ENCODE data around the gene RNPS1. TPM values are rescaled to one million over a fixed set of nuclear protein-coding genes. Genes with fewer than 3 reads are reported as not detected.
"Not testable (repeated sequence)": the region's sequence is repeated elsewhere in the genome, so short reads cannot be mapped to it uniquely, and the experiment has no call there.

RNPS1 gene
- polyA plus RNA-seq, 1 donor: 160 TPM

DNA sequence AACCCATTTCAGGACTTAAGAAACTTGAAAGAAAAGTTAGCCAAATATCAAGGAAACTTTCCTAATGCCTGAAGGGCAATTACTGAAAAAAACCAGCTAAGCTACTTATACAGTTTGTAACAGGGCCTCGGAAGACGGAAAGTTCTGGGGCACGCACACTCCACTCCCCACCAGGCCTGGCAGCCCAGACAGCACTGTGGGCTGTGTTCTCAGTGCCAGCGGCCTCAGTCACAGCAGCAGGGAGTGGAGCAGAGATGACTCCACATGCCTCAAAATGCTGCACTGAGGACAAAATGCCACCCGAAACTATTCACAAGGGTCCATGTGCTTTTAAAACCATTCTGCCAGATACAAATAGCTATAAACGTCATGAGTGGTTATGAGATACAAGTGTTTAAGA lies 10.2 kb downstream of the RNPS1 start:
- no peak for DNase-seq (ENCODE audit: low read depth)

DNA sequence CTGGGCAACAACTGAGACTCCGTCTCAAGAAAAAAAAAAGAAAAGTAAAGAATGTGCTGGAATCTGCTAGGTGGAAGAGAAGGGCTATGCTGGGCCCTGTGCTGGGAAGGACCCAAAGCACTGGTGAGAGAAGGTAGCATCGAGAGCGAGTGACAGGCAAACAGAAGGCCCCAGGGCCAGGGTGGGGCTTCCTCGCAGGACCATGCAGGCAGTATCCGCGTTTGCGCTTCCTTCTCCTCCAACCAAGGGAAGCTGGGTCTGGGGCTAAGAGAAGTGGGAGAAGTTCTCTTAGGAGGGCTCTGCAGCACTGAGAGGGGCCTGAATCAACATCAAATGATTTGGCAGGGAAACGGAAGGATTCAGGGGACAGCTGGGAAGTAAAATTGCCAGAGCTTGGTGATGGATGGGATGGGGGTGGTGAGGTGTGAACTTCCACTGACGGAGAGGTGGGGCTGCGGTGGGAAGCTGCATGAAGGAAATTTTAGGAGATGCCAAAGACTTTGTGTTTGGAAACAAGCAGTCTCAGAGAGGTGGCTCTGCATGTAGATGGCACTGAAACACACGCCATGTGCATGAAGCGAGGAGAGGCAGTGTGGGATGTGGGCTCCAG lies 11.3 kb downstream of the RNPS1 start:
- no peak for DNase-seq (ENCODE audit: low read depth)

DNA sequence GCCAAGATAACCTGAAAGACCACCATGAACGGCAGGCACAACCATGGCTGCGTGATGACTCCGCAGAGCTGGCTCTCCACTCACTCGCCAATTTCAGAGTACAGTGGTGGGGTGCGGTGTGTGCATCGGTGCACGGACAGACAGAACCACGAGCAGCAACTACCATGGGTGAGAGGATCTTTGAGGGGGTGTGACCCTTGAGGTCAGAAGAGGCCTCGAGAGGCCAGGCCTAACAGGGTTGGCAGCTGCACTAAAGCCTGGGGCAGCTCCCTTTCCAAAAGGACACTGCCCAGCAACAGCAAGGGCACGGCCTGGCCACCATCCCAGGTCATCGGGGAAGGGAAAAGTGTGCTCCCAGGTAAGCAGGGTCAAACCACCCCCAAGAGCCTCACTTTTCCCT lies 14.6 kb downstream of the RNPS1 start:
- no peak for DNase-seq (ENCODE audit: low read depth)

DNA sequence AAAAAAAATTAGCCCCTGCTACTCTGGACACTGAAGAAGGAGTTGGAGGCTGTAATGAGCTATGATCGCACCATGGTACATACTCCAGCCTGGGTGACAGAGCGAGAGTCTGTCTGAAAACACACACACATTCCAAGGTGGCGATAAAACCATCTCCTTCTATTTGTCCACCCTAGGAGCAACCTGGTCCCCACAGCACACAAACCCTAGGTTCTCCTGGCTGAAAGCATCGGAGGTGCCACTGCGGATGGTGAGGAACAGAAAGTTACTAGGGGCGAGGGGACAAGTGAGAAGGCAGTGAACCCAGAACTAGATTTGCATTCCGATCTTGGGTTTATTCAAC lies 15.1 kb downstream of the RNPS1 start:
- no peak for DNase-seq (ENCODE audit: low read depth)

DNA sequence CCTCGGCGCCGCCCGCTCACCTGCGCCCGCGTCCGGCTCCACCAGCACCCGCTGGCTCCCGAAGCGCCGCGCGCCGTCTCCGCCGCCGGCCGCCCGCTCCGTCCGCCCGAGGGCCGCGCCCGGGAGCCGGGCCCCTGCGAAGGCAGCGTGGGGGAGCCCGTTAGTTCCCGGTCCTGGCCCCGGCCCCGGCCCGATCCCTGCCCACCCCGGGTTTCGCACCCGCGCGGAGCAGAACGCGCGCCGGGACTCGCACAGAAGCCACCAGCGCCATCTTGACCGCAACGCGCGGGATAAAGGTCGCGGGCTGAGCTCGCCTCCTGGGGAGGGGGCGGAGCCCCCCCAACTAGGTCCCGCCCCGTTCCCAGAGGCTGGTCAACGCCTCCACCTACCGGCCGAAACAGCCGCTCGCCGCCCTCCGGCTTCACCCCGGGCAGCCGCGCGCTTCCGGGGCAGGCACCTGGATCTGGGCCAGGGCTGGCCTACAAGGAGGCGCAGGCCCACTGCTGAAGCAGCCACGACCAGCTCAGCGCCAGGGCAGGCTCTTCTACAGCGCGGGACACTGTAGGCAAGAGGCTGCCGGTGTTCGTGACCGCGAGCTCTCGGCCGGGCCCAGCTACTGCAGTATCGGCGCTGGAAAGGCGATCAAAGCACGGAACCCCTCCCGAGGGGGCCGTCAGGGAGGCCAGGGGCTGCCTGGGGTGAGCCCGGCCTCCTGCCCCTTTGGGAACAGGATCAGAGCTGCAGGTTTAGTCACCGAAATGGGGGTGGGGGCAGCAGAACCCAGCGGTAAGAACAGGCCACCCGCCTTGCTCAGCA lies 16.4 kb downstream of the RNPS1 start, which contains the start of gene ECI1:
TSS of gene ECI1 (minus strand) at position 292 of the 816 bp plus-strand sequence. CDS start at position 271, 21 bp downstream.
- DNase-seq (ENCODE audit: low read depth): peak; percentile 73

DNA sequence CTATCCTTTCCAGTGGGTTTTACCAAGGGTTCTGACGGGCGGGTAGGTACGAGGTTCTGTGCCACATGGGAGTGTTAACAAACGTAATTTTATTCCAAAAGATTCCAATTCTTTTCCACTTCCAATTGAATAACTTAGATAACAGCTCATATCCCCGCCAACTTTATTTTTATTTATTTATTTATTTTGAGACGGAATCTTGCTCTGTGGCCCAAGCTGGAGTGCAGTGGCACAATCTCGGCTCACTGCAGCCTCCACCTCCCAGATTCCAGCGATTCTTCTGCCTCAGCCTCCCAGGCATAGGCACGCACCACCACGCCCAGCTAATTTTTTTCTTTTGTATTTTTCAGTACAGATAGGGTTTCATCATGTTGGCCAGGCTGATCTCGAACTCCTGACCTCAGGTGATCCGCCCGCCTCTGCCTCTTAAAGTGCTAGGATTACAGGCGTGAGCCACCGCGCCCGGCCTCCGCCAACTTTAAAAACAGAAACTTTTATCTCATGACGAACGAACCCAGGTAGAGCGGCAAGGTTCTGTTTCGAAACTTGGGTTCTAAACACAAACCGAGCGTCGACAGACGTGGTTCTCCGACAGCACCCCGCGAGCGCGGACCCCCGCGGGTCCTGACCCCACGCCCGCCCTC lies 17.2 kb downstream of the RNPS1 start:
- DNase-seq (ENCODE audit: low read depth): no peak

DNA sequence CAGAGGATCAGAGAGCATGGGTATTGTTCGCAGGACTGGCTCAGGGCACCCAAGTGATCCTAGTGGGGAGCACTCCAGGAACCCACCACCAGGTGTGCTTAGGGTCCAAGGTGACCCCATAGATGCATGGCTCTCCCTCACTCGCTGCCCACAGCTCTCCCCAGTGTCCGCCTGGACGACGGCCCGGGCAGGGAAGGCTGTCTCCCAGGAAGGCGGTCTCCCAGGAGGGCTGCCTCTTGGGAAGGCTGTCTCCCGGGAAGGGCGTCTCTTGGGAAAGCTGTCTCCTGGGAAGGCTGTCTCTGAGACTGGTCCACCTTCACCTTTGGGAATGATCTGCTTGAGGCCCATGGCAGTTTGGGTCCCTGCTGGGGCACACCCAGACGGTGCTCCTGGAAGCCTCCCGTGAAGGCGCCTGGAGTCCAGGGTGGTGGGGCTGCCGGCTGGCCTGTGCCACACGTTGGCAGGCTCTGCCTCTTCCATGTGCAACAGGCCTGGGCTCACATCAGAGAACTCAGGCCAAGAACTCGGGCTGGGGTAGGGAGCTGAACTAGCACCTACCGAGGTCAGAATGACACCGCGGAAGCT lies 21.5 kb downstream of the RNPS1 start:
- DNase-seq (ENCODE audit: low read depth): no peak

DNA sequence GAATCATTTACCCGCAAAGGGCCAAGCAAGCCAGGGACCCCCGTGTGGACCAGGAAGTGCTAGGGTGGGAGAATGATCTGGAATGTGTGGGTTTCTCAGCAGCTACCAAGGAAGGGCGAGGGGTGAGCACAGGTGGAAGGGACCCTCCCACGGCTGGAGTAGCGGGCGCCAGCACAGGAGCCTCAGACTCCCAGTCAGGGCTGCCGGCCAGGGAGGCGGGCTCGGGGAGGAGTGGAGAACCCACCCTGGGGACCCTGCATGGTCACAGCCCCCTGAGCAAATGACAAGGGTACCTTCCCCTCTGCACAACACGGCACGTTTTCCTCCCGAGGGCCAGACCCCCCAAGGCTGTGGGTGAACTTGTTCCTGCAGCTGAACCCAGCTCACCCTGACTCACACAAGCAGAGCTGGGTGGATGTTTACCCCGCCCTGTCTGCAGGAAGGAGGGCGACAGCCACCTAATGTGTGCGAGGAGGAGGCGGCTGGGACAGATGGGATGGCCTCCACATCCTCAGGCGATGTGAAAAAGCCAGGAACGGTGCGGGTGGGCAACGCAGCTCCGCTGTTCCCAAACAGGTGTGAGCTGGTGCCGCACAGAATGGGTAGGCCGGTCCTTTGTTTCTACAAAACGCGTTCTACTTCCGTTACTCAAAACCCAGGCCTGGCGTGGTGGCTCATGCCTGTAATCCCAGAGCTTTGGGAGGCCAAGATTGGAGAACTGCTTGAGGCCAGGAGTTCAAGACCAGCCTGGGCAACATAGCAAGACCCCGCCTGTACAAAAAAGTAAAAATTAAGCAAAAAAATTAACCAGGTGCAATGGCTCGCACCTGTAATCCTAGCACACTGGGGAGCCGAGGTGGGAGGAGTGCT lies 22.8 kb downstream of the RNPS1 start:
- DNase-seq (ENCODE audit: low read depth): no peak

DNA sequence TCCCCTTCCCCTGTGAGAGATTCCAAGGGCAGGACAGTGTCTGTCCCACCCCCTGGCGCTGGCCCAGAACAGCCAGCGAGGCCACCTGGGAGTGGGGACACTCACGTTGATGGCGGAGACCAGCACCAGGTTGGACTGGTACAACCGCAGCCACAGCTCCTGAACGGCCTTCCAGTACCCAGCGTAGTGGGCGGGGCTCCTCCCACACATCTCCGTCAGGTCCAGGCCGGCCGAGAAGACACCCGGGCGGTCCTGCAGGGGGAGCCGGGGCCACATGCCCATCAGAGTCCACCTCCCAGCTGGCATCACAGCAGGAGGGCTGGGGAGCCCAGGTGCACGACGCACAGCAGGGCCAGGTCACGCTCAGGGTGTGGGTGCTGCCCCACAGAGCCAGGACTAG lies 23.6 kb downstream of the RNPS1 start:
- no peak for DNase-seq (ENCODE audit: low read depth)

DNA sequence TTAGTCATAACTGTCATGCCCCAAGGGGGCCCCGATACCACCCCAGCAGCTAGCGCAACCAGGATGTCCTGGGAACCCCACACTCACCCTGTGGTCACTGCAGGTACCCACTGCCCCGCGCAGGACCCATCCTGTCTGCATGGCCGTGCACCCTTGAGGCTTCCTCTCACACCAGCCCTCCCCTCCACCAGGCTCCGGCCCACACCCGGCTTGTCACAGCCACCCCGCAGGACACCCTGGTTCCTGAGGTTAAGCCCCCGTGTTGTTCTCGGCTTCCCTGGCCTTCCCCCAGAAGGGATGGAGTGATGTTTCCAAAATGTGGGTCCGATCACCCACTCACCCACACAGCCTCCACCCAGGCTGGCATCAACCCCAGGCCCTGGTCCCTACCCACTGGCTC lies 24.1 kb downstream of the RNPS1 start:
- no peak for DNase-seq (ENCODE audit: low read depth)

DNA sequence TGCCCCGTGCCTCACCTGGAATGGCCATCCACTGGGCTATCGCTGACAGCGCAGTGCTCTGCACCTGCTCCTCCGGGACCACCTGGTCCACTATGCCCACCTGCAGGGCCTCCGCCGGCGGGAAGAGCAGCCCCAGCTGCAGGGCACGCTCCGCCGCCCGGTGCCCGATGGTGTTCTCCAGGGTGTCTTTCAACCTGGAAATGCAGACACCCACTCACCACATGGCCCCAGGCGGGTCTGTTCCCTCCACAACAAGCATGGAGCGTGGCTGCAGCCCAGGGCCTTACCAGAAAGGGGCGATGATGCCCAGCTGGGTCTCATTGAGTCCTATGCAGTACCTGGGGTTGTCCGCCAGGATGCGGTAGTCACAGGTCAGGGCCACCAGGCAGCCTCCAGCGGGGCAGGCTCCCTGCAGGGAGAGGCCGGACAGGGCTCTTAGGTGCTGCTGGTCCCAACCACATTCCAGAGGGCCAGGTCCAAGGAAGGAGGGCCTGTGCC lies 24.8 kb downstream of the RNPS1 start:
- no peak for DNase-seq (ENCODE audit: low read depth)

DNA sequence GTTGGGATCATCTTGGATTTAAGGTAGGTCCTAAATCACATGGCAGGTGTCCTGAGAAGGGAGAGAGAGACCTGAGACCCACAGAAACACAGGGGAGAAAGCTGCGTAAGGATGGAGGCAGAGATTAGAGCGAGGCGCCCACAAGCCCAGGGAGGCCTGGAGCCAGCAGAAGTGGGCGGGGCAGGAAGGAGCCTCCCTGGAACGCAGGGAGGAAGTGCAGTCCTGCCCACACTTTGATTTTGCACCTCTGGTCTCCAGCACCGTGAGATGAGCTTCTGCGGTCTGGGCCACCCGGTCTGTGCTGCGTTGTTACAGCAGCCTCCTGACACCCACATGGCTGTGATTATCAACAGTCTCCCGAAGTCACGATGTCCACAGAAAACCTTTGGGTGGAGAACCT lies 25.3 kb downstream of the RNPS1 start:
- no peak for DNase-seq (ENCODE audit: low read depth)

DNA sequence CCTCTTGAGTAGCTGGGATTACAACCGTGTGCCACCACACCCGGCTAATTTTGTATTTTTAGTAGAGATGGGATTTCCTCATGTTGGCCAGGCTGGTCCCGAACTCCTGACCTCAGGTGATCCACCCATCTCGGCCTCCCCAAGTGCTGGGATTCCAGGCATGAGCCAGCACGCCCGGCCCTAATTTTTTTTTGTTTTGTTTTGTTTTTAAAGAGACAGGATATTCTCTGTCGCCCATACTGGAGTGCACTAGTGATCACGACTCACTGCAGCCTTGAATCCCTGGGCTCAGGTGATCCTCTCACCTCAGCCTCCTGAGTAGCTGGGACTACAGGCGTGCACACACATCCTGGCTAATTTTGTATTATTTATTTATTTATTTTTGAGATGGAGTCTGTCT lies 27.6 kb downstream of the RNPS1 start:
- DNase-seq (ENCODE audit: low read depth): not testable (repeated sequence)

DNA sequence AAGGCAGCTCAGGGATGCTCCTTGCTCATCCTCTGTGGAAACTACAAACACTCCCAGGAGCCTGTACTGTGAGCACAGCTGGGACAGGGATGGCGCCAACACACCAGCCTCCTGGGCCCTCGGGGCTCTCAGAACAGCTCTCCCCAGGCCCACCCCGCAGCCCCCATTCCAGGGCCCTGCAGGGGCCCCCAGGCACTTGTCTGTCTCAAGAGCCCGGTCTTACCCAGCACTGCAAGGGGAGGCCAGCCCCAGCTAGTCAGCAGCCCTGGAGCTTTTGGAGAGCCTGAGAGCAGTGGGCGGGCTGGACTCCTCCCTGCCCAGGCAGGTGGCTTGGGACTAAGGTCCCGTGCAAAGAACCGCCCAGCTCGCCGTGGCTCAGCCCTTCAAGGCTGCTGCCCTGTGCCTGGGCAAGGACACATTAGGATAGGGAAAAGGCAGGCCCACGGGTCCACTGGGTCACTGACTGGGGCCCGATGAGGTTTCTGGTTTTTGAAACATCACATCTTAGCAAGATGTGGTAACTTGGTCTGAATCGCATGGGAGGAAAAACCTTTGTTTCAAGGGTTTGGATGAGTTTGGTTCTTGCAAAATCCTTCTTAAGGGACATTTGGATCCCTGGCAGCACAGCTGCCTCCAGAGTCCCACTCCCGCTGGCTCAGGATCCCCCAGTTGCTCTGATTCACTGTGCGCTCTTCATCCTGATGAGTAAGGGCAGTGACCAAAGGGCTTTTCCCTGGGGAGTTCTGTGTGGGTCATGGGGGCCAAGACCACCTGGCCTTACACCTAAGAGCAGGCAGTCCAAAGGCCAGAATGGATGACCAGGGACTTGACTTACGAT lies 28.9 kb downstream of the RNPS1 start:
- DNase-seq (ENCODE audit: low read depth): no peak

DNA sequence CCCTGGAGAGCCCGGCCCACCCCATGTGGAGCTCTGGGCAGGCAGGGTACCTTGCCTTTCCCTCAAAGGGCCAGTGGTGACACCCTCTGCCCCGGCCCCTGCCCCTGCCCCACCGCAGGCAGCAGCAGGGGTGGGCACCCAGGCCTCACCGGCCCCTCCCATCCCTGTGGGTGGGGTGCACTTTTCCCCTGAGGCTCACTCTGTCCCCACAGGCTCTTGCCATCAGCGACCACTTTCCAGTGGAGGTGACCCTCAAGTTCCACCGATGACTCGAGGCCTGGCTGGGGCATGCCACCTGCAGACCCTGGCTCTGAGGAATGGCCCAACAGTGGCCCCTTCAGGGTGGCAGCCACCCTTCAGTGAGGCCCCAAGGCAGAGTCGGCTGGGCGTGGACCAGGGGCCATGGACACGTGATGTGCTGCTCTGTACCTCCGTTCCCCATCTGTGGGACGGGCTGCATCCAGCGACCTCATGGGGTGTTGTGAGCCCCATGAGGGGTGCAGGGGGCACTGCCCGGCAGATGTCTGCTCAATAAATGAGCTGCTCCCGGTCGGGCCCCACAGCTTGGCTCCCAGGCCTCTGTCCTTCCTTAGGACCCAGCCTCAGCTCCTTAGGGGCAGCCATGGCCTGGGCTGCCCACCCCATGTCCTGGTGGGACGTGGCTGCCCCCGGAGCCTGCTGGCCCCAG lies 29.6 kb downstream of the RNPS1 start:
- DNase-seq (ENCODE audit: low read depth): no peak

DNA sequence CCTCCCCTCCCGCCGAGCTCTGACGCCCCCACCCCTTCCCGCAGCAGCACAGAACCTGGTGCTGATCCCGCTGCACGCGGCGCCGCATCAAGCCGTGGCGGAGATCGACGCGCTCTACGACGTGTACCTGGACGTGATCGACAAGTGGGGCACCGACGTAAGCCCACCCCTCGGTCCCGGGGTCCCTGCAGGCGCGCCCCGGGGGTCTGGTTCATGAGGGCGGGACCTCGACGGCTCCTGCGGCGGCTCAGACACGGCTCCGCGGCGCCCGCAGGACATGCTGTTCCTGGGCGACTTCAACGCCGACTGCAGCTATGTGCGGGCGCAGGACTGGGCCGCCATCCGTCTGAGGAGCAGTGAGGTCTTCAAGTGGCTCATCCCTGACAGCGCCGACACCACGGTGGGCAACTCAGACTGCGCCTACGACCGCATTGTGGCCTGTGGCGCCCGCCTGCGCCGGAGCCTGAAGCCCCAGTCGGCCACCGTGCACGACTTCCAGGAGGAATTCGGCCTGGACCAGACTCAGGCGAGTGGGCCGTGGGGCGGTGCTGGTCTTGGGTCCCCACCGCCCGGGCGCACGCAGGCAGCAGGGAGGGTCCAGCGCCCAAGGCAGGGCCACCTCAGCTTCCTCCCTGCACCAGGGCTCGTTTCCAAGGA lies 30.3 kb downstream of the RNPS1 start:
- no peak for DNase-seq (ENCODE audit: low read depth)

DNA sequence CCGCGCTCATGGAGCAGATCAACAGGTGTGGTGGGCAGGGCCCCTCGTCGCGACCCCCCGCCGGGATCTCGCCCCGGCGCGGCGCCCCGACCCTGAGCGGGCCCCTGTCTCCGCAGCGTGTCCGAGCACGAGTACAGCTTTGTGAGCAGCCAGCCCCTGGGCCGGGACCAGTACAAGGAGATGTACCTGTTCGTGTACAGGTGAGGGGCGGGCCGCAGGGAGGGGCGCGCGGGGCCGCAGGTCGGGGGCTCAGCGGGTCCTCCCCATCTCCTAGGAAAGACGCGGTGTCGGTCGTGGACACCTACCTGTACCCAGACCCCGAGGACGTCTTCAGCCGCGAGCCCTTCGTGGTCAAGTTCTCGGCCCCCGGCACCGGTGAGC lies 30.8 kb downstream of the RNPS1 start:
- DNase-seq (ENCODE audit: low read depth): no peak

DNA sequence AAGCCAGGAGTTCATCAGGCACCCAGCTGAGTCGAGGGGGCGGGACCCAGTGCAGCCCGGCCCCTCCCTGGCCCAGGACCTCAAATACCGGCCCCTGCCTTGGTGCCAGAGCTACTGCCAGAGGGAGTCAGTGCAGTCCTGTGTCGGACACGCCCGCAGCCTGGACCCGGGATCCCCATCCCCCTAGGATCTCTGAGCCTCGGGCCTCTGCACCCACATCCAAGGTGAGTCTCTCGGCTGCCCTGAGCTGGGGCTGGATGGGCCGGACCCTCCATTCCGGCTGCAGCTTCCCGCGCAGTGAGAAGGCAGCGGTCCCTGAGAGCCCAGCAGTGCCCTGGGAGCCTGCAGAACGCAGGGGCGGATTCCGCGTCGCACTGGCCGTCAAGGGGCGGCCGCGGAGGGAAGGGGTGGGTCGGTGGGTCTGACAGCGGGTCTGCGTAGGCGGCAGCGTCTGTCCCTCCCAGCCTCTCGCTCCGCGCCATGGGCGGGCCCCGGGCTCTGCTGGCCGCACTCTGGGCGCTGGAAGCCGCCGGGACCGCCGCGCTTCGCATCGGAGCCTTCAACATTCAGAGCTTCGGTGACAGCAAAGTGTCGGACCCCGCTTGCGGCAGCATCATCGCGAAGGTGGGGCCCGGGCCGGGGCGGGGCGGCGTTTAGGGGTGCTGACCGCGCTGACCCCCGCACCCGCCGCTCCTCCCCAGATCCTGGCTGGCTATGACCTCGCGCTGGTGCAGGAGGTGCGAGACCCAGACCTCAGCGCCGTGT lies 31.4 kb downstream of the RNPS1 start, which contains the start of gene DNASE1L2:
TSS of gene DNASE1L2 (plus strand) at position 108 of the 765 bp plus-strand sequence. CDS start at position 481, 373 bp downstream.
- DNase-seq (ENCODE audit: low read depth): no peak

Data from forelimb muscle (tissue), 1 donor.